ENCODE data around the gene NISCH.
A peak's percentile ranks its signal among the peaks of the same experiment; 100 is the strongest.

NISCH gene

GRCh38 chr3:52479877-52480575 is 24.6 kb downstream of the NISCH start:
- no peak overlapping the region for H3K27ac ChIP-seq
- TF ChIP-seq, protein P1, sequence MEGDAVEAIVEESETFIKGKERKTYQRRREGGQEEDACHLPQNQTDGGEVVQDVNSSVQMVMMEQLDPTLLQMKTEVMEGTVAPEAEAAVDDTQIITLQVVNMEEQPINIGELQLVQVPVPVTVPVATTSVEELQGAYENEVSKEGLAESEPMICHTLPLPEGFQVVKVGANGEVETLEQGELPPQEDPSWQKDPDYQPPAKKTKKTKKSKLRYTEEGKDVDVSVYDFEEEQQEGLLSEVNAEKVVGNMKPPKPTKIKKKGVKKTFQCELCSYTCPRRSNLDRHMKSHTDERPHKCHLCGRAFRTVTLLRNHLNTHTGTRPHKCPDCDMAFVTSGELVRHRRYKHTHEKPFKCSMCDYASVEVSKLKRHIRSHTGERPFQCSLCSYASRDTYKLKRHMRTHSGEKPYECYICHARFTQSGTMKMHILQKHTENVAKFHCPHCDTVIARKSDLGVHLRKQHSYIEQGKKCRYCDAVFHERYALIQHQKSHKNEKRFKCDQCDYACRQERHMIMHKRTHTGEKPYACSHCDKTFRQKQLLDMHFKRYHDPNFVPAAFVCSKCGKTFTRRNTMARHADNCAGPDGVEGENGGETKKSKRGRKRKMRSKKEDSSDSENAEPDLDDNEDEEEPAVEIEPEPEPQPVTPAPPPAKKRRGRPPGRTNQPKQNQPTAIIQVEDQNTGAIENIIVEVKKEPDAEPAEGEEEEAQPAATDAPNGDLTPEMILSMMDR (conservative IDR thresholded peaks at IDR 0.05), result no peak

DNA sequence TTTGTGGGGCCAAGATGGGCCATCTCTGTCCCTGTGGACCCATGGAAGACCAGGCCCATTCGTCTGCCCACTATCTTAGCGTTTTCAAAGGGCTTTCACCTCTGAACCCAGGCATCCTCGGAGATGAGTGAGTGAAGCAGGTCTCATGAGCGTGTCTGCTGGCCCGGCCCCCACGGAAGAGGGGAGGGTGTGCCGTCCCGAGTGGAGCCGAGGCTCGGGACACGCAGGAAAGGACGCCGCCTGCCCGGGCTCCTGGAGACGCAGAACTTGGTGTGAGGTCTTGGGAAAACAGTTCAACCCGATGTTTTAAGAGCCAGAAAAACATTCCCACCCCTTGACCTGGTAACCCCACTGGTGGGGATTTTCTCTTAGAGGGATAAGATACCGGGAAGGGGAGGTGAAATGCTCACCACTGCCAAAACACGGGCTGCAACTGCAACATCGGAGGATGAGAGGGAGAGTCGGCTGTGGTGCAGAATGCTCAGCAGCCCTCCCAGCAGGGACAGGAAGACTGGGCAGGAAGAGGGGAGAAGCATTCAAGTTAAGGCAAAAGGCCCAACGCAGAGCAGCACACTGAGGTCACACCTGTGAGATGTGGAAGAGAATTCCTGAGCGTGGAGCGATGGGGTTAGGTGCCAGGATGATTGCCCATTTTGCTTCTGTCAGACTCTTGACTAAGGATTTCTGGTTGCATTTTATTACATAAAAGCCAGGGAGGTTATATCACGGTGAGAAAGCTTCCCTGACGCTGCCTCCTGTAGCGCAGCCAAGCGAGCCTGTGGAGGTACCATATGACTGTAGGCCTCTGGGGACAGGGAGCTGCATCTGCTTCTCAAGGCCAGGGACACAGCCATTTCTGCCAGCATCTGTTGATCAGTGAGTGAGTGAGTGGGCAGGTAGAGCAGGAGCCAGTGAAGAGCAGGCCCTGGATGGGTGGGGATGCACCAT is 25.6 kb downstream of the NISCH start:
- TF ChIP-seq, protein P1 (conservative IDR thresholded peaks at IDR 0.05), result no peak

DNA sequence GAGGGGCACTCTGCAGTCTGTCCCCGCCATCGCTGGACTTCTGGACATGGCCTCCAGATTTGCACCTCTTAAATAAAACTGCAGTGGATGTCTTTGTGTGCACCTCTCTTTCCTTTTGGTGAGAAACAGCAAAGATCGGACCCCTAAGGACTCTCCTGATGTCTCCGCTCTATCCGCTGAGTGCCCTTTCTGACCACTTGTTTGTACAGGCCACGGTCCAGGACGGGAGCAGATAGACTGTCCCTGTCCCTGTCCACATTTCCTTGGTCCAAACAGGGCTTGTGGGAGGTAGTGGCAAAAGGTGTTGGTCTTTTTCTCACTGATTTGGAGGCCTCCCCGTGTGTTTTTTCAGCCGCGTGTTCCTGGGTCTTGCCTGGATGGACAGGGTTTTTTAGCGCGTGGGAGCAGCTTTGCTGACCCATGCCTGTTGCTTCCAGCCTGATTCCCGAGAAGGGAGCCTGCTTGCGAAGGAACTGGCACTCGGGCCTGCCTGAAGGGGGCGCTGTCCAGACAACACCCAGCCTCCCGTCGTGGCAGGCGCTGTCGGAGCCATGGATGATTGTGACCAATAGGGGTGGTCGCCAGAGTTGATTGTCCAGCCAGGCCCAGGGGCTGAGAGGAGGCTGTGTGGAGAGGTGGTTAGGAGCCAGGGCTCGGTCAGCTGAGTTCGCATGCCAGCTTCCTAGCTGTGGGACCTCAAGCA is 26.6 kb downstream of the NISCH start:
- H3K27ac ChIP-seq, result no peak overlapping the region
- TF ChIP-seq, protein P1 (conservative IDR thresholded peaks at IDR 0.05), result peak; percentile 45; the same call in 1 of the 2 replicates

More for the DNA sequence above, 25.6 kb downstream of the NISCH start:
- H3K27ac ChIP-seq, result no peak overlapping the region

DNA sequence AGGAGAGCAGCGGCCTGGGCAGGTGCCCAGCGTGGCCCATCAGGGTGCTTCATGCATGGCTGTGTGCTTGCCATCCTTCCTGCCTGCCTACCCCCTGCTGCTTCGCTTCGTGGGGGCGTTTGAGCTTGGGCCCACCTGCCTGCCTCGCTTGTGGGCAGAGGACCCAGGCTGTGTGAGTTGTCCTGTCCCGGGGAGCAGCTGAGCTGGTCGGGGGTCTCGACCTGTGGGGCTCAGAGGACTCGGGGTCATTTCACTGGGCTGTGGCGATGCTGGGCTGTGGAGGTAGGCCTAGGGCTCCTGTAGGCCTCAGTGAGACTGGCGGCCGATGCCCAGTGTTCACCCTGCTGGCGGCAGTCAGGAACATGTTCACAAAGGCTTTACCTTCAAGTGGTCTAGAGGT is 27.7 kb downstream of the NISCH start:
- TF ChIP-seq, protein P1 (conservative IDR thresholded peaks at IDR 0.05), result no peak

GRCh38 chr3:52483577-52484381 is 28.4 kb downstream of the NISCH start:
- TF ChIP-seq, protein P1 (conservative IDR thresholded peaks at IDR 0.05), result no peak
- no peak overlapping the region for H3K27ac ChIP-seq

More for the DNA sequence above, 27.7 kb downstream of the NISCH start:
- H3K27ac ChIP-seq, result no peak overlapping the region

GRCh38 chr3:52484680-52485461 is 29.5 kb downstream of the NISCH start:
- TF ChIP-seq, protein P1 (conservative IDR thresholded peaks at IDR 0.05), result no peak
- H3K27ac ChIP-seq, result no peak overlapping the region

Data from VCaP (cell line).